Measurements from ENCODE around the gene KCNK10.

The KCNK10 gene

DNA sequence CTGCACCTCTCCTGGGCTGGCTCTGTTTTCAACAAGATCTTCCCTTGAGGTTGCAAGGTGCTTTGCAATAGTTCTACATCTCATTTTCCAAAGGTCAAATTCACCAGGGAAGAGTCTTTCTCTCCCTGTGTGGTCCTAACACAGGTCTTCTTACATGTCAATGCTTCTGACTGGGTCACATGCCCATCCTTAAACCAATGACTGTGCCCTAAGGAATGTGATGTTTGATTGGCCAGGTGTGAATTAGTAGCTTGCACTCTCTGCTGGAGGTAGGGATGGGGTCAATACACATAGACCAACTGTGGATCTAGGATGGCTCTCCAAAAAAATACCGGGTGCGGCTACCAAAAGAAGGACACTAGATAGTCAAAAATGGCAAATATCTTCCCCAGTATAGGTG lies 19.9 kb upstream of the KCNK10 start:
- TF ChIP-seq, protein P1, sequence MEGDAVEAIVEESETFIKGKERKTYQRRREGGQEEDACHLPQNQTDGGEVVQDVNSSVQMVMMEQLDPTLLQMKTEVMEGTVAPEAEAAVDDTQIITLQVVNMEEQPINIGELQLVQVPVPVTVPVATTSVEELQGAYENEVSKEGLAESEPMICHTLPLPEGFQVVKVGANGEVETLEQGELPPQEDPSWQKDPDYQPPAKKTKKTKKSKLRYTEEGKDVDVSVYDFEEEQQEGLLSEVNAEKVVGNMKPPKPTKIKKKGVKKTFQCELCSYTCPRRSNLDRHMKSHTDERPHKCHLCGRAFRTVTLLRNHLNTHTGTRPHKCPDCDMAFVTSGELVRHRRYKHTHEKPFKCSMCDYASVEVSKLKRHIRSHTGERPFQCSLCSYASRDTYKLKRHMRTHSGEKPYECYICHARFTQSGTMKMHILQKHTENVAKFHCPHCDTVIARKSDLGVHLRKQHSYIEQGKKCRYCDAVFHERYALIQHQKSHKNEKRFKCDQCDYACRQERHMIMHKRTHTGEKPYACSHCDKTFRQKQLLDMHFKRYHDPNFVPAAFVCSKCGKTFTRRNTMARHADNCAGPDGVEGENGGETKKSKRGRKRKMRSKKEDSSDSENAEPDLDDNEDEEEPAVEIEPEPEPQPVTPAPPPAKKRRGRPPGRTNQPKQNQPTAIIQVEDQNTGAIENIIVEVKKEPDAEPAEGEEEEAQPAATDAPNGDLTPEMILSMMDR (IDR thresholded peaks at IDR 0.05; ENCODE audit: low read depth, low read length): no peak
- Histone ChIP-seq H3K36me3 (no peaks in the 10 kb centered on the region), H3K27me3 (ENCODE audit: insufficient read depth, low read depth, severe bottlenecking) (no peaks in the 10 kb centered on the region), H3K9me3 (ENCODE audit: severe bottlenecking) (no peaks in the 10 kb centered on the region), H3K4me3 (ENCODE audit: low read depth, low read length) (no peak overlapping the region), H3K27ac (no peak overlapping the region)
- DNase-seq: no peak

DNA sequence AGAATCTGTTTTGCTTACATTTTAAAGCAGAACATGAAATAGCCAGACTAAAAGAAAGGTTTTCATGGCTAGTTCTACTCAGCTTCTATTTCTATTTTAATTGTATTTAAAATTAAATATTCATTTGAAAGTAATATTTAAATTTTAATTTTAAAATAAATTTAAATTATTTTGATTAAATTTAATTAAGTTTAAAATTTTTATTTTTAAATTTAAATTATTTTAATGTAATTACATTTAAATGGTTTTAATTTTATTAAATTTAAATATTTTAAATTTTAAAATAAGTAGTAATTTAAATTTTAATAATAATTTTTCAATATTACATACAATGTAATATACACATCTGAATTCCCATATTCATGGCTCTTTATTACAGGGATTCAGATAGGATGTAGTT lies 17.3 kb upstream of the KCNK10 start:
- Histone ChIP-seq H3K27ac (no peak overlapping the region), H3K9me3 (ENCODE audit: severe bottlenecking) (no peaks in the 10 kb centered on the region), H3K4me3 (ENCODE audit: low read depth, low read length) (no peak overlapping the region), H3K27me3 (ENCODE audit: insufficient read depth, low read depth, severe bottlenecking) (no peaks in the 10 kb centered on the region), H3K36me3 (no peaks in the 10 kb centered on the region)
- DNase-seq: no peak
- TF ChIP-seq, protein P1 (IDR thresholded peaks at IDR 0.05; ENCODE audit: low read depth, low read length): no peak

DNA sequence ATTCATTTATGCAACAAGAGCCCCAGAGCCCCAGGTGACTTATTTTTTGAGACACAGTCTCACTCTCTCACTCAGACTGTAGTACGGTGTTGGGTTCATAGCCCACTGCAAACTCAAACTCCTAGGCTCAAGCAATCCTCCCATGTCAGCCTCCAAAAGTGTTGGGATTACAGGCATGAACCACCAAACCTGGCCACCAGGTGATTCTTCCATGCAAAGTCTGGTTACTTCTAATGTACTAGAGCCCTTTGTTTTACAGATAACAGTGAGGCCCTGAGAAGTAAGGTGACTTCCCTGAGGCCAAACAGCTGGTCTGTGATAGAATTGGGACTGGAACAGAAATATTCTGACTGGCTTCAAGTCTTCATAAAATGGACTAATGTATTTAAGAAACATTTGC lies 10.0 kb upstream of the KCNK10 start:
- Histone ChIP-seq H3K9me3 (ENCODE audit: severe bottlenecking) (no peaks in the 10 kb centered on the region), H3K27me3 (ENCODE audit: insufficient read depth, low read depth, severe bottlenecking) (no peaks in the 10 kb centered on the region), H3K36me3 (no peaks in the 10 kb centered on the region), H3K27ac (no peak overlapping the region), H3K4me3 (ENCODE audit: low read depth, low read length) (no peak overlapping the region)
- no peak for DNase-seq
- TF ChIP-seq, protein P1 (IDR thresholded peaks at IDR 0.05; ENCODE audit: low read depth, low read length): no peak

DNA sequence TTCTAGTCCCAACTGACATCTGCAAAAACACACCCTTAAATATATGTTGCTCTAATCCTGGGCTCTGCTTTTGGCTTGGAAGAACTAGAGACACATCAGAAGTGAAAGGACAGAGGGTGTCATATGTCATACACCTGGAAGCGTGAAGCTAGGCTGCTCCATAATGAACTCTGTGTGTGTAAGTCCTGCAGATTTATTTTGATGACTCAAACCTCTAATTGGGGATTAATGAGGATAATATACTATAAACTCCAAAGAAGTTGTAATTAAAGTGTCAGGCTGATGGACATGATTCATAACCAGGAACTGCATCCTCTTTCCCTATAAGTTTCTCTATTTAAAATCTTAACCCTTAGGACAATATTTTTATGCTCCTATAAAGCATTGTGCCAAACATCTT lies 4.4 kb upstream of the KCNK10 start:
- no peaks in the 10 kb centered on the region for H3K9me3 ChIP-seq (ENCODE audit: severe bottlenecking)
- no peak for DNase-seq
- no peaks in the 10 kb centered on the region for H3K36me3 ChIP-seq
- no peak overlapping the region for H3K27ac ChIP-seq
- no peak overlapping the region for H3K4me3 ChIP-seq (ENCODE audit: low read depth, low read length)
- TF ChIP-seq, protein P1 (IDR thresholded peaks at IDR 0.05; ENCODE audit: low read depth, low read length): no peak
- H3K27me3 ChIP-seq (ENCODE audit: insufficient read depth, low read depth, severe bottlenecking): peaks cover 42% of the 10 kb centered on the region

DNA sequence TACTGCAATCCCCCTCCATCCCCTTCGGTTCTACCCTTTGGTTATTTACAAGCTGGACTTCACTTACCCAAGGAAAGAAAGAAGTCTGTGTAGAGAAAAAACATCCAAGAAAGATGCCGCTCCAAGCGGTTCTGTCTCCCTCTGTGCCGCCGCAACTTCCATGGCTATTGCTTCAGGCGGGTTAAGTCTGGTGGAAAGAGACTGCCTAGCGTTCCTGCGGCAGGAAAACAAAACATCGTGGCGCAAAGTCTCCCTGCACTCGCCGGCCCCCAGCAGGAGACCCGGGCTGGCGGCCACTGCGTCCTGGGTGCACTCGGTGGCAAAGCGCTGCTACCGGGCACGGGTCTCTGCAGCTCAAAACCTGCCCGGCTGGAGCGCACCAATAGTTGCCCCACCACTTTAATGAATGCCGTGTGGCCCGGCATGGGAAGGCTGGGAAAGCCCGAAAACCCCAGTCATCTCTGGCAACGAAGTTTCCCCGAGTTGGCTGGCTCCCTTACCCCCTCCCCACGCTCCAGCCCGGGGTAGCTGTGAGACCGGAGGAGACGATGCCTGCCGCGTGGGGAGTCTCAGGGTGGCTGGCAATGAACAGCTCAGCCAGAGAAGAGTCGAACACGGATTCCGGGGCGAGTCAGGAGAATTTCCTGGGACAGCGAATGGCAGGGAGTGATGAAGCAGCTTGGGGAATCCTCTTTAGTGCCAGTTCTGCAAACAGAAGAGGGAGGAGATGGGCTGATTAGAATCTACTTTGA lies 3.5 kb upstream of the KCNK10 start:
- TF ChIP-seq, protein P1 (IDR thresholded peaks at IDR 0.05; ENCODE audit: low read depth, low read length): no peak
- H3K36me3 ChIP-seq: no peaks in the 10 kb centered on the region
- DNase-seq: no peak
- H3K4me3 ChIP-seq (ENCODE audit: low read depth, low read length): no peak overlapping the region
- no peak overlapping the region for H3K27ac ChIP-seq
- peaks cover 51% of the 10 kb centered on the region for H3K27me3 ChIP-seq (ENCODE audit: insufficient read depth, low read depth, severe bottlenecking)
- no peaks in the 10 kb centered on the region for H3K9me3 ChIP-seq (ENCODE audit: severe bottlenecking)

DNA sequence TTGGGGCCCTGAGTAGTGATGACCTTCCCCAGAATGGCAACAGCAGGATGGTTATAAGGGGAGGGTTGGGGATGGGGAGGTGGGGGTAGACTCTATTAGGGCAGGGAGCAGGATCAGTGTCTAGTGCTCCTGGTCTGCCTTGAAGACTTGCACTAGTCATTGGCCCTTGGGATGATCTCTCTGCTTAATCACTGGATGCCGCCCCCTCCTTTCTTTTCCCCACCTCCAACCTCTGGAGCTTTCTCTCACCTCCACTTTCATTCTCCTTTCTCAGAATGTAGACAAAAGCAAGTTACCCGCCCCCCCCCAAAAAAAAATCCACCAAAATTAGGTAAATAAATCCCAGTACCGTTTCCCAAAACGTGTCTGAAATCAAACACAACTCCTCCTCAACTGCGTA lies 2.8 kb upstream of the KCNK10 start:
- Histone ChIP-seq H3K4me3 (ENCODE audit: low read depth, low read length) (no peak overlapping the region), H3K27ac (no peak overlapping the region), H3K9me3 (ENCODE audit: severe bottlenecking) (no peaks in the 10 kb centered on the region), H3K36me3 (no peaks in the 10 kb centered on the region), H3K27me3 (ENCODE audit: insufficient read depth, low read depth, severe bottlenecking) (peaks cover 57% of the 10 kb centered on the region)
- no peak for DNase-seq
- TF ChIP-seq, protein P1 (IDR thresholded peaks at IDR 0.05; ENCODE audit: low read depth, low read length): no peak
